ENCODE measurements around the gene HOXC12.

Gene HOXC12

GRCh38 chr12:54008260-54008552 is 53.5 kb downstream of the HOXC12 start:
- no peak for DNase-seq (ENCODE audit: low spot score)

All from COLO829 (cell line).